ENCODE measurements around the gene APOO. TPM values are rescaled to one million over a fixed set of nuclear protein-coding genes. Genes with fewer than 3 reads are reported as not detected.

APOO gene
- total RNA-seq, 1 donor from 2014 or later: 34.6 TPM

DNA sequence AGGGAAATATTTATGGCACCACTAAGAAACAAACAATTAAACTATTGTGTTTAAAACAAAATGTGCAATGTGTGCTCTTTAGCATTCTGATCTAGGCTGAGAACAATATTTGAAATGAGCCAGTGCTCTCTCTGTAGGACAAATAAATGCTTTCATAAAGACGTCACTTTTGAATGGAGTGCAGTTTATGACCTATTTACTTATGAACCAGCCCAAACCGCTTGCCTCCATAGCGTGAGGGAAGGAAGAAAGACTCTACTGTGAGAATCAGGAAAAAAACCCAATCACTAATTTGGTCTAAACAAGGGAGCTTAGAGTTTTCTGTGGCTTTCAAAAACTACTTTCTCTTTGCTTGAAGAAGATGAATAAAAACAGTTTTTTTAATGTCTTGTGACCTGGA is 85.3 kb downstream of the APOO start:
- H2AFZ ChIP-seq (ENCODE audit: low read depth, low read length): no peak overlapping the region
- no peaks in the 10 kb centered on the region for H3K9me3 ChIP-seq (ENCODE audit: insufficient read depth, low read depth, low read length)
- FAIRE-seq: peak; percentile 95
- Mint-ChIP-seq H3K4me3 (ENCODE audit: unreplicated experiment) (peak overlapping the region; percentile 20), H3K27ac (ENCODE audit: unreplicated experiment) (no peak overlapping the region), H3K36me3 (ENCODE audit: low read depth, unreplicated experiment) (no peaks in the 10 kb centered on the region), H3K4me1 (ENCODE audit: low read depth, unreplicated experiment) (peaks cover 4% of the 10 kb centered on the region), H3K27me3 (ENCODE audit: low read depth, unreplicated experiment) (no peaks in the 10 kb centered on the region), H3K9me3 (ENCODE audit: unreplicated experiment) (no peaks in the 10 kb centered on the region)
- H4K20me1 ChIP-seq (ENCODE audit: insufficient read depth, low read length): no peaks in the 10 kb centered on the region
- no peaks in the 10 kb centered on the region for H3K79me2 ChIP-seq (ENCODE audit: insufficient read depth, low read length)
- peaks cover 4% of the 10 kb centered on the region for H3K4me1 ChIP-seq (ENCODE audit: insufficient read depth, low read length)
- peak overlapping the region; percentile 37 for H3K27ac ChIP-seq (ENCODE audit: low read depth, low read length)
- no peaks in the 10 kb centered on the region for H3K36me3 ChIP-seq (ENCODE audit: insufficient read depth, low read length)
- H3K4me2 ChIP-seq (ENCODE audit: low read length): peak overlapping the region; percentile 26
- no peaks in the 10 kb centered on the region for H3K27me3 ChIP-seq (ENCODE audit: insufficient read depth, low read length)
- H3K4me3 ChIP-seq (ENCODE audit: insufficient read depth, low read depth, low read length): no peak overlapping the region
- peak; percentile 28 for DNase-seq (ENCODE audit: low read depth)
- no peak for TF ChIP-seq EZH2 (IDR thresholded peaks at IDR 0.05; ENCODE audit: insufficient read depth, low read length)
- TF ChIP-seq, protein P1, sequence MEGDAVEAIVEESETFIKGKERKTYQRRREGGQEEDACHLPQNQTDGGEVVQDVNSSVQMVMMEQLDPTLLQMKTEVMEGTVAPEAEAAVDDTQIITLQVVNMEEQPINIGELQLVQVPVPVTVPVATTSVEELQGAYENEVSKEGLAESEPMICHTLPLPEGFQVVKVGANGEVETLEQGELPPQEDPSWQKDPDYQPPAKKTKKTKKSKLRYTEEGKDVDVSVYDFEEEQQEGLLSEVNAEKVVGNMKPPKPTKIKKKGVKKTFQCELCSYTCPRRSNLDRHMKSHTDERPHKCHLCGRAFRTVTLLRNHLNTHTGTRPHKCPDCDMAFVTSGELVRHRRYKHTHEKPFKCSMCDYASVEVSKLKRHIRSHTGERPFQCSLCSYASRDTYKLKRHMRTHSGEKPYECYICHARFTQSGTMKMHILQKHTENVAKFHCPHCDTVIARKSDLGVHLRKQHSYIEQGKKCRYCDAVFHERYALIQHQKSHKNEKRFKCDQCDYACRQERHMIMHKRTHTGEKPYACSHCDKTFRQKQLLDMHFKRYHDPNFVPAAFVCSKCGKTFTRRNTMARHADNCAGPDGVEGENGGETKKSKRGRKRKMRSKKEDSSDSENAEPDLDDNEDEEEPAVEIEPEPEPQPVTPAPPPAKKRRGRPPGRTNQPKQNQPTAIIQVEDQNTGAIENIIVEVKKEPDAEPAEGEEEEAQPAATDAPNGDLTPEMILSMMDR (IDR thresholded peaks at IDR 0.05; ENCODE audit: insufficient read depth, low read depth, low read length): no peak
- no peak overlapping the region for H3K9ac ChIP-seq (ENCODE audit: low read length)

DNA sequence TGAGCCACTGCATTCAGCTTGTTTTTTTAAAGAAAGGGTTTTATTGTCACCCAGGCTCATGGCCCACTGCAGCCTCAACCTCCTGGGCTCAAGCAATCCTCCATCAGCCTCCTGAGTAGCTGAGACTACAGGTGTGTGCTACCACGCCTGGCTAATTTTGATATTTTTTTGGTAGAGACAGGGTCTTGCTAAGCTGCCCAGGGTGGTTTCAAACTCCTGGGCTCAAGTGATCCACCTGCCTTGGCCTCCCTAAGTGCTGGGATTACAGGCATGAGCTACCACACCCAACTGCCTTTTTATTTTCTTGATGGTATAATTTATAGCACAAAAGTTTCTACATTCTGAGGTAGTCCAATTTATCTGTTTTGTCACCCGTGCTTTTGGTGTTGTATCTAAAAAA is 85.9 kb downstream of the APOO start:
- Histone ChIP-seq H3K27me3 (ENCODE audit: insufficient read depth, low read length) (no peaks in the 10 kb centered on the region), H2AFZ (ENCODE audit: low read depth, low read length) (no peak overlapping the region), H3K36me3 (ENCODE audit: insufficient read depth, low read length) (no peaks in the 10 kb centered on the region), H3K9ac (ENCODE audit: low read length) (no peak overlapping the region), H4K20me1 (ENCODE audit: insufficient read depth, low read length) (no peaks in the 10 kb centered on the region), H3K4me3 (ENCODE audit: insufficient read depth, low read depth, low read length) (no peak overlapping the region), H3K79me2 (ENCODE audit: insufficient read depth, low read length) (no peaks in the 10 kb centered on the region), H3K4me1 (ENCODE audit: insufficient read depth, low read length) (peaks cover 4% of the 10 kb centered on the region), H3K27ac (ENCODE audit: low read depth, low read length) (peak overlapping the region; percentile 37), H3K9me3 (ENCODE audit: insufficient read depth, low read depth, low read length) (no peaks in the 10 kb centered on the region), H3K4me2 (ENCODE audit: low read length) (peak overlapping the region; percentile 26)
- H3K27ac Mint-ChIP-seq (ENCODE audit: unreplicated experiment): no peak overlapping the region
- TF ChIP-seq, protein P1 (IDR thresholded peaks at IDR 0.05; ENCODE audit: insufficient read depth, low read depth, low read length): no peak
- no peak for TF ChIP-seq EZH2 (IDR thresholded peaks at IDR 0.05; ENCODE audit: insufficient read depth, low read length)
- no peak for FAIRE-seq
- no peak overlapping the region for H3K4me3 Mint-ChIP-seq (ENCODE audit: unreplicated experiment)
- no peaks in the 10 kb centered on the region for H3K36me3 Mint-ChIP-seq (ENCODE audit: low read depth, unreplicated experiment)
- H3K27me3 Mint-ChIP-seq (ENCODE audit: low read depth, unreplicated experiment): no peaks in the 10 kb centered on the region
- H3K4me1 Mint-ChIP-seq (ENCODE audit: low read depth, unreplicated experiment): peaks cover 4% of the 10 kb centered on the region
- no peaks in the 10 kb centered on the region for H3K9me3 Mint-ChIP-seq (ENCODE audit: unreplicated experiment)
- no peak for DNase-seq (ENCODE audit: low read depth)

DNA sequence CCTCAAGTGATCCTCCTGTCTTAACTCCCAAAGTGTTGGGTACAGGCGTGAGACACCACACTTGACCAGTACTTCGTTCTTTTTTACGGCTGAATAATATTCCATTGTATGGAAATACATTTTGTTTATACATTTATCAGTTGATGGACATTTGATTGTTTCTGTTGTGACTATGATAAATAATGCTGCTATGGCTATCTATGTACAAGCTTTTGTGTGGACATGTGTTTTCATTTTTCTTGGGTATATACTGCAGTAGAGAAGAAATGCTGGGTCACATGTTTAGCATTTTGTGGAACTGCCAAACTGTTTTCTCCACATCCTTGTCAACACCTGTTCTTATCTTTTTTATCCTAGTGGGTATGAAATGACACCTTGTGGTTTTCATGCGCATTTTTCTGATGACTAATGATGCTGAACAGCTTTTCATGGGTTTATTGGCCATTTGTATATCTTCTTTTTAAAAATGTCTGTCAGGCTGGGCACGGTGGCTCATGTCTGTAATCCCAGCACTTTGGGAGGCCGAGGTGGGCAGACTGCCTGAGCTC is 87.4 kb downstream of the APOO start:
- no peak overlapping the region for H3K4me3 Mint-ChIP-seq (ENCODE audit: unreplicated experiment)
- Histone ChIP-seq H4K20me1 (ENCODE audit: insufficient read depth, low read length) (no peaks in the 10 kb centered on the region), H3K4me2 (ENCODE audit: low read length) (no peak overlapping the region), H3K36me3 (ENCODE audit: insufficient read depth, low read length) (no peaks in the 10 kb centered on the region), H3K27me3 (ENCODE audit: insufficient read depth, low read length) (no peaks in the 10 kb centered on the region), H2AFZ (ENCODE audit: low read depth, low read length) (no peak overlapping the region), H3K4me1 (ENCODE audit: insufficient read depth, low read length) (peaks cover 4% of the 10 kb centered on the region), H3K79me2 (ENCODE audit: insufficient read depth, low read length) (no peaks in the 10 kb centered on the region), H3K9ac (ENCODE audit: low read length) (peak overlapping the region; percentile 43), H3K27ac (ENCODE audit: low read depth, low read length) (peak overlapping the region; percentile 33), H3K9me3 (ENCODE audit: insufficient read depth, low read depth, low read length) (no peaks in the 10 kb centered on the region), H3K4me3 (ENCODE audit: insufficient read depth, low read depth, low read length) (no peak overlapping the region)
- no peaks in the 10 kb centered on the region for H3K36me3 Mint-ChIP-seq (ENCODE audit: low read depth, unreplicated experiment)
- peak; percentile 95 for FAIRE-seq
- TF ChIP-seq, protein P1 (IDR thresholded peaks at IDR 0.05; ENCODE audit: insufficient read depth, low read depth, low read length): no peak
- no peak for TF ChIP-seq EZH2 (IDR thresholded peaks at IDR 0.05; ENCODE audit: insufficient read depth, low read length)
- H3K9me3 Mint-ChIP-seq (ENCODE audit: unreplicated experiment): no peaks in the 10 kb centered on the region
- H3K27ac Mint-ChIP-seq (ENCODE audit: unreplicated experiment): peak overlapping the region; percentile 90
- H3K4me1 Mint-ChIP-seq (ENCODE audit: low read depth, unreplicated experiment): peaks cover 4% of the 10 kb centered on the region
- DNase-seq (ENCODE audit: low read depth): peak; percentile 41
- H3K27me3 Mint-ChIP-seq (ENCODE audit: low read depth, unreplicated experiment): no peaks in the 10 kb centered on the region
